ENCODE results near the gene FAM171A1.
A peak's percentile ranks its signal among the peaks of the same experiment; 100 is the strongest.
"Not testable (repeated sequence)": the region's sequence is repeated elsewhere in the genome, so short reads cannot be mapped to it uniquely, and the experiment has no call there.

The FAM171A1 gene

GRCh38 chr10:15238555-15239335 lies 132.3 kb downstream of the FAM171A1 start:
- peak; percentile 13 for DNase-seq

- DNase-seq, result peak; percentile 52
Observed at GRCh38 chr10:15237351-15237750, 133.7 kb downstream of the FAM171A1 start.

DNA sequence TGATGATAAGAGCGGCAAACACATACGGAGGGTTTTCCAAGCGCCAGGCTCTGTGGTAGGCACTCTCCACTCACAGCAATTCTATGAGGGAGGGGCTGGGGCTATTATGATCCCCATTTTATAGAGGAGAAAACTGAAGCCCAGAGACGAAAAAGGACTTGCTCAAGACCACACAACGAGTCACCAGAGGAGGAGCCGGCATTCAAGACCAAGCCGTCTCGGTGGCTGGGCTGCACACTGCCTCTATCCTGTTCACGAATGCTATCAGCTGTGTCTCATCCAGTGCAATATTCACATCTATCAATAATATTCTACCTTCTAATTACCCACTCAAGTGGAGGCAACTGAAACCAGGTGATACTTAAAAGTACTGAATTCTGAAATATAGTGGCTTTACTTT lies 134.7 kb downstream of the FAM171A1 start:
- DNase-seq, result no peak

- DNase-seq, result no peak
Observed at GRCh38 chr10:15232279-15232678, 138.8 kb downstream of the FAM171A1 start.

DNA sequence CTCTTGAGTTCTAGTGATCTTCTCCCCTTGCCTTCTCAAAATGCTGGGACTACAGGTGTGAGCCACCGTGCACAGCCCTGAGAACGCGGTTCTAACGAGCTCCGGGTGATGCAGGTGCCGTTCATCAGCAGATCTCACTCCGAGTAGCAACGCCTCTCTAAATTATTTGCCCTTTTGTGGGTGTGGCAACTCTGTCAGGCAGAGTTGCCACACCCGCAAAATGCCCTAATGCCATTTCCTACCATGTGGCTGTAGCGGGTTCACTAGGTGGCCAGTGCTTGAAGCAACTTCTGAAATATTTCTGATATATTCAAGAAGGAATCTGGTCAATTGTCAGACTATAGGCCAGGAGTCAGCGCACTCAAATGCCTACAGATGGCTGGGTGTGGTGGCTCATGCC lies 139.7 kb downstream of the FAM171A1 start:
- DNase-seq, result no peak

GRCh38 chr10:15230257-15230656 lies 140.8 kb downstream of the FAM171A1 start:
- DNase-seq, result no peak

GRCh38 chr10:15229268-15229667 lies 141.8 kb downstream of the FAM171A1 start:
- DNase-seq, result no peak

DNA sequence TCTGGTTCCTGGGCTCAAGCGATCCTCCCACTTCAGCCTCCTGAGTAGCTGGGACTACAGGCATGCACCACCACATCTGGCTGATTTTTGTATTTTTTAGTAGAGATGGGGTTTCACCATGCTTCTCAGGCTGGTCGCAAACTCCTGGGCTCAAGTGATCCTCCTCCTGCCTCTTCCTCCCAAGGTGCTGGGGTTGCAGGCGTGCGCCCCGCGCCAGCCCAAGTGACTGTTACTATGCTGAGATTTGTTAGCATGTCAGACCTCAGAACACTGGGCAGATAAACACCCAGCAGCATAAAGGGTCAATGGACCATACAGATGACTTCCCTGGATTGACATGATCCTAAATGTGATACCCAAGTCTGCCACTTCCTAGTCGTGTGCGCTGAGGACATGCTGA lies 142.7 kb downstream of the FAM171A1 start:
- no peak for DNase-seq

DNA sequence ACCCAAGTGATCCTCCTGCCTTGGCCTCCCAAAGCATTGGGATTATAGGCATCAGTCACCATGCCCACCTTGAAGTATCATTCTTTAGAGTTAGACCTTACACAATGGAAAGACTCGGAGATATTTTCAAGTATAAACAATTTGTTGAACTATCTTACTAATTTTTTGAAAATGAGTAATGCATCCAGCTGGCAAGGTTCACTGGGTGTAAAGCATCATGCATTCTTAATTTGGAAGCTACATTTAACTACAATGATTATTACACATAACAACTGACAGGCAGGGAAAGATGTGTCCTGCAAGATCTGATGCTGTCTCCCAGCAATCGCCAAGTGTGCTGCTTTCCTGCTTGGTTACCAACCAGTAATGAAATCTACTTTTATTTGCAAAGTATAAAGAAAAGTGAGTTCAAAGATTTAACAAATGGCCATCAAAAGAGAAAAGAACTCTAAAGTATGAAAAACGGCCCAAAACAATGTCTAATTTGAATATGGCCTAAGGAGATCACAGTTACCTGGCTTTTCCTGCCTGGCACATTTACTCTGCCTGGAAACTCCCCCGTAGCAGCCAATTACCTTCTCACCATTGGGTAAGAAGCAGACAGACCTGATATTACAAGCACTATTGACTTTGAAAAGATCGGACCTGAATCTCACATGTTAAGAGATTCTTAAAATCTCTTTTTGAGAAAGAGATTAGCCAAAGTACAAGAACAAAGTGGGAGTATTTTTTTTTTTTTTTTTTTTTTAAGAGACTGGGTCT lies 143.3 kb downstream of the FAM171A1 start:
- no peak for DNase-seq

DNA sequence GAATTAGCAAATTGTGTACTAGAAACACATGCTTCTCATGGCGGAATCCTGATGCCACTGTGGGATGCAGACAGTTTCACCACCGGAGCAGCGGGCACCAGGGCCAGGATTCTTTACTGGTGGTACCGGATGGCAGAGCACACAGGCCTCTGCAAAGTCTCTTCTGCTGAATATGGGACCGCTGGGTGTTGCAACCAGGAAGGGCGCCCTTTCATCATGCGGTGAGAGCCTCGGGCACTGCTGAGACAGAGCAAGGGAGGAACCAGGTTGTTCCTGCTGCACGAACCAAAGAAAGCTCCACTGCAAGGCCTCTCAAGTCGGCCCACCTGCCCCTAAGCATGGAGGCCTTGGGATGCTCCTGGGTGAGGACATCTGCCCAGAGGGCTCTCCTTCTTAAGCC lies 145.6 kb downstream of the FAM171A1 start:
- DNase-seq, result no peak

DNA sequence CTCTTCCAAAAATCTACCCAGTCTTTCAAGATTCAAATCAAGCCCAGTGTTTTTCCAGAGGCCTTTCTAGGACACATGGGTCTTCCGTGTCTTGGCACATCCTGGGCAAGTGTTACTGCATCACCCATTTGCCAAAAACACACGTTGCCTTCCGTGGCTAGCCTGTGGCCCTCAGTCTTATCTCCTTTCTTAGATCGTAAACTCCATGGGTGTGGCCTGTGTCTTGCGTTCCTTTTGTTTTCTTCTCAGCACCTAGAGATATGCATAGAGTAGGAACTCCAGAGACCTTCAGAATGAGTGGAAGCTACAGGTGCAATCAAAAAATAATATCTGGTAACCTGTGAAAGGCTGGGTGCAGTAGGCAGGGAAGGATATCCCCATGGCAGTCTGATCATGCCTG lies 146.1 kb downstream of the FAM171A1 start:
- no peak for DNase-seq

- DNase-seq, result no peak
Observed at GRCh38 chr10:15223174-15223573, 147.9 kb downstream of the FAM171A1 start.

DNA sequence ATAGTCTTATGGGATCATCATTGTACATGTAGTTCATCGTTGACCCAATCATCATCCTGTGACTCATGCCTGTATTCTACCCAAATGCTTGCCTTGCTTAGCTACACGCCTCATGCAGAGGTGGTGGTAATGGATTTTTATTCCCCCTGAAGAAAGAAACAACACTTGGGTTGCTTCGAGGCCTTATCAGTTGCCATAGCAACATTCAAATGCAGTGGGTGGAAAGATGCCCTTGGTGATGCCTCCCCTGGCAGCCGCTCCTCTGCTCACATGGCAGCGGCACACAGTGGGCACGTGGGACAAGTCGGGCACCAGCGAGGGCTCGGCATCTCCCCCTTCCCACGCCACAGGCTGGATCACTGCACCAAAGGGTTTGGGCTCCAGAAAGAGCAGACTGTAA lies 148.6 kb downstream of the FAM171A1 start:
- DNase-seq, result no peak

GRCh38 chr10:15220445-15220844 lies 150.6 kb downstream of the FAM171A1 start:
- DNase-seq, result no peak

DNA sequence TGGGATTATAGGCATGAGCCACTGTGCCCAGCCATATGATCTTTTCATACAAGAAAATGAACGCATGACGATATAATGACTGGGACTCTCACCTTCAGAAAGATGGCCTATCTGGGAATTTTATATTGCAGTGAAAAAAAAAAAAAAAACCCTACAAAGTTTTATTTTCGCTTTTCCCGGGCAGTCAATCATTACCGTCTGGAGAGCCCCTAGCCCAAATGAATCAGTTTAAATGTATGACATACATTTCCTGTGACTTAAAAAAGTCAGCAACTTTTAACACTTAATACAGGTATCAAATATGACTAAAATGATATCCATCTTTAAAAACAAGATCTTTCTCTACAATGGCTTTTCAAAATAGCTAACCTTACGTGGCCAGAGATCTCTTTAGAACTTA lies 154.4 kb downstream of the FAM171A1 start:
- DNase-seq, result no peak

DNA sequence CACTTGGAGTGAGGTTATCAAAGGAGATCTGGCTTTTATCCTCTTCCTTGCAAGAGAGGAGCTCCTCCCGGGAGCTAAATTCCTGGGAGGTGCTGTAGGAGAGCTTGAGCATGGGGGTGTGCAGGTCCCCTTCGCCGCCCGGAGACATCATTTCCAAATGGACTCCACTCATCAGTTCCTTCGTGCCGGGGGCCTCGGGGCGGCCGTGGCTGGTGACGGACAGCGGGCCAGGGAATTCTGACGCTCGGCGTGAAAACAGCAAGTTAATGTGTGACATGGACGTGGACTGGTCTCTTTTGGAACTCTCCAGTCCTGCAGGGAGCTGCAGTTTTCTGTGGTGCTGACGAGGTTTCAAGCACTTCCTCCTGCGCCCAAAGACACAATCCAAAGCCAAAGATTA lies 156.9 kb downstream of the FAM171A1 start:
- DNase-seq, result no peak

- no peak for DNase-seq
Observed at GRCh38 chr10:15213461-15213861, 157.6 kb downstream of the FAM171A1 start.

DNA sequence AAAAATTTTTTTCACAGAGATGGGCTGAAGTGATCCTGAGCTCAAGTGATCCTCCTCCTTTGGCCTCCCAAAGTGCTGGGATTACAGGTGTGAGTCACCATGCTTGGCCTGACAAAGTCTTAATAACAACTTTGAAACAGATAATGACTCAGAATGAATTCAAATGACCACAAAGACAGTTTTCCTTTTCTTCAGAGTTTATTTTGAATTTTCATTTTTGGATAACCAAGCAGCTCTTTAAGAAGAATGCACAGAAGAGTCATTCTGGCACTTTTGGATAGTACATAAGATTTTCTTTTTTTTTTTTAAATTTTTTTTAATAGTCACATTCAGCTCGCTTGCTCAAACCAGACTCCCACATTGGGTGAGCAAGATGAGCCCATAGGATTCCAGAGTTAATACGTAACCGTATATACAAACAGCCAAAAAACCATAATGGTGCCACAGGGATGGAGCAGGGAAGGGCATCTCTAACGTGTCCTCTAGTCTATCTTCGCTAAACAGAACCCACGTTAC lies 159.6 kb downstream of the FAM171A1 start:
- DNase-seq, result no peak

DNA sequence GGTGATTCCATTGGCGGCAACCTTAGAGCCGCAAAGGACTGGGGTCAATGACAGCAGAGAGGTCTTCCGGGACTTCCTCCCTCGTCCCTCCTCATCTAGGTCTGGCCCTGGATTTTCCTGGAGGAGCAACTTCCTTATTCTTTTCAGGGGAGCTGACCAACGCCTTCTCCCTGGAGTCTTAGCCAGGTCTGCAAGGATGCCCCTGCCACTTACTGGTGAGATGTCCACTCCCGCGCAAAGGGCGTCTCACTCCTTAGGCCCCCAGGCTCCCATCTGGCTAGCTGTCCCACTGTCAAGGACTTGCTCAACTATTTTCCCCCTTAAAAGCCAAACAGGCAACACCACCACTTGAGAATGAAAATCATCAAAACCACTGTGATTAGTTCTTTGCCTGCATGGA lies 160.6 kb downstream of the FAM171A1 start:
- DNase-seq, result no peak

GRCh38 chr10:15209827-15210509 lies 161.1 kb downstream of the FAM171A1 start:
- peak; percentile 83 for DNase-seq

- DNase-seq, result no peak
Observed at GRCh38 chr10:15208221-15208620, 162.9 kb downstream of the FAM171A1 start.

DNA sequence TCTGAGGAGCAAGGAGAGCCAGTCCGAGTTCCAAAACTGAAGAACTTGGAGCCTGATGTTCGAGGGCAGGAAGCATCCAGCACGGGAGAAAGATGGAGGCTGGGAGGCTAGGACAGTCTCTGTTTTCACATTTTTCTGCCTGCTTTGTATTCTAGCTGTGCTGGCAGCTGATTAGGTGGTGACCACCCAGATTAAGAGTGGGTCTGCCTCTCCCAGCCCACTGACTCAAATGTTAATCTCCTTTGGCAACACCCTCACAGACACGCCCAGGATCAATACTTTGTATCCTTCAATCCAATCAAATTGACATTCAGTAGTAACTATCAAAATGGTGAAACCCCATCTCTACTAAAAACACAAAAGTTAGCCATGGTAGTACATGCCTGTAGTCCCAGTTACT lies 163.7 kb downstream of the FAM171A1 start:
- DNase-seq, result not testable (repeated sequence)

DNA sequence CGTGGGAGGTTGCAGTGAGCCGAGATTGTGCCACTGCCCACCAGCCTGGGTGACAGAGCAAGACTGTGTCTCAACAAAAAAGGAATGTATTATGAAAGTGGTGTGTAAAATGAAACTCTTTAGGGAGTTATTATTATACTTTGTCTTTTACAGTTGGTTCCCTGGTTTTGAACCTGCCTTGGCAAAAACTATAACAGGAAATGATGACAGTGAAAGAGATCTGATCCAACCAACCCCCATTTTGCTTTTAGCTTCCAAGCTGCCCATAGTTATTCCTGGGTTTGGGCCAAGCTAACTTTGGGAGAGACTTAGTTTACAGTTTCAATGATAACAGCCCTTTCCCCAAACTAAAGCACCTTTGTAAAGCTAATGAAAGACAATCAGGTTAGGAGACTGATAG lies 168.4 kb downstream of the FAM171A1 start:
- no peak for DNase-seq

DNA sequence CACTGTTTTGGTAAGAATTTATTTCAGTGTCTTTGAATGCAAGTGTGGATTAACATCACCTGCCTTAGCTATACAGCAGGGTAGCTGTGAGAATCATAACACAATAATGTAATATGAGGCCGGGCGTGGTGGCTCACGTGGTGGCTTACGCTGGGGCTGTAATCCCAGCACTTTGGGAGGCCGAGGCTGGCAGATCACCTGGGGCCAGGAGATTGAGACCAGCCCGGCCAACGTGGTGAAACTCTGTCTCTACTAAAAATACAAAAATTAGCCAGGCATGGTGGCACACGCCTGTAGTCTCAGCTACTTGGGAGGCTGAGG lies 168.8 kb downstream of the FAM171A1 start:
- DNase-seq, result not testable (repeated sequence)
